HEK293 (cell line): Measurements from ENCODE around the gene MRPL20.

Experiments
- CTCF ChIA-PET: fragments of 350-600 bp; formaldehyde crosslinking; extraction: SDS; loops from one replicate; lab custom pipeline; 2021; ENCODE audit warnings: antibody characterized with exemption; lab: Yijun Ruan, JAX
- POLR2A ChIA-PET: fragments of 300-600 bp; formaldehyde crosslinking; extraction: SDS; loops from one replicate; lab custom pipeline; 2020; ENCODE audit warnings: antibody characterized with exemption, inconsistent platforms; lab: Yijun Ruan, JAX
- H3K27ac ChIP-seq: fragments of 200-500 bp; sonication (Bioruptor generic); 2 replicates; pipeline ENCODE4 v1.5.1; 2014; ENCODE audit warnings: low read depth, low read length, control low read depth, inconsistent platforms; ENCODE audit errors: extremely low read depth
- H3K36me3 ChIP-seq, 2 experiments: fragments of 200-500 bp in 1 of 2; sonication (Bioruptor generic) in 1 of 2; 1 replicate in 1 of 2; 2 replicates in 1 of 2; pipeline ENCODE4 v1.5.1; 2014 to 2017; ENCODE audit warnings: inconsistent platforms in 2 of 2, low read length in 2 of 2; ENCODE audit not compliant: control insufficient read depth in 2 of 2, insufficient read depth in 1 of 2
- H3K4me1 ChIP-seq: fragments of 200-500 bp; sonication (Bioruptor generic); 2 replicates; pipeline ENCODE4 v1.5.1; 2014; ENCODE audit warnings: mild to moderate bottlenecking, low read length, inconsistent platforms; ENCODE audit not compliant: control insufficient read depth, insufficient read depth
- H3K4me3 ChIP-seq: 2 replicates; pipeline ENCODE4 v1.5.1; 2011; ENCODE audit warnings: low read depth, mild to moderate bottlenecking, control low read depth, low read length, moderate library complexity
- H3K9me3 ChIP-seq: fragments of 200-500 bp; sonication (Bioruptor generic); 2 replicates; pipeline ENCODE4 v1.5.1; 2014; ENCODE audit warnings: low read depth, low read length, inconsistent platforms; ENCODE audit not compliant: control insufficient read depth, insufficient read depth
- EGR2 ChIP-seq: fragments of 450-650 bp; formaldehyde crosslinking; IDR thresholded peaks from 2 replicates; pipeline ENCODE4 v1.5.1; 2016; ENCODE audit warnings: low read depth, missing biosample characterization, missing genetic modification characterization
- KLF1 ChIP-seq: fragments of 450-650 bp; formaldehyde crosslinking; IDR thresholded peaks from 2 replicates; pipeline ENCODE4 v1.5.1; 2016; ENCODE audit warnings: missing biosample characterization, missing genetic modification characterization
- KLF10 ChIP-seq: fragments of 450-650 bp; IDR thresholded peaks from 2 replicates; pipeline ENCODE4 v1.5.1; 2018; ENCODE audit warnings: missing biosample characterization, mild to moderate bottlenecking, missing genetic modification characterization
- KLF8 ChIP-seq: fragments of 450-650 bp; formaldehyde crosslinking; IDR thresholded peaks from 2 replicates; pipeline ENCODE4 v1.5.1; 2016; ENCODE audit warnings: missing biosample characterization, missing genetic modification characterization
- REPIN1 ChIP-seq: fragments of 450-650 bp; formaldehyde crosslinking; IDR thresholded peaks from 2 replicates; pipeline ENCODE4 v1.5.1; 2017; ENCODE audit warnings: missing biosample characterization, missing genetic modification characterization, low read depth
- REST ChIP-seq: fragments of 450-650 bp; formaldehyde crosslinking; IDR thresholded peaks from 2 replicates; pipeline ENCODE4 v1.5.1; 2016; ENCODE audit warnings: missing biosample characterization, missing genetic modification characterization
- SETDB1 ChIP-seq: IDR thresholded peaks from one replicate; pipeline ENCODE4 v1.6.1; 2017; ENCODE audit warnings: mild to moderate bottlenecking, low read length, moderate library complexity, mixed read lengths; ENCODE audit not compliant: insufficient read length
- TRIM28 ChIP-seq: IDR thresholded peaks from 2 replicates; pipeline ENCODE4 v1.6.1; 2011; ENCODE audit warnings: low read length, control low read depth, borderline replicate concordance
- ZBTB17 ChIP-seq: fragments of 450-650 bp; formaldehyde crosslinking; IDR thresholded peaks from 2 replicates; pipeline ENCODE4 v1.5.1; 2016; ENCODE audit warnings: missing biosample characterization, missing genetic modification characterization
- ZBTB8A ChIP-seq: fragments of 450-650 bp; formaldehyde crosslinking; IDR thresholded peaks from 2 replicates; pipeline ENCODE4 v1.5.1; 2016; ENCODE audit warnings: missing biosample characterization, missing genetic modification characterization
- ZFP3 ChIP-seq: fragments of 450-650 bp; formaldehyde crosslinking; IDR thresholded peaks from 2 replicates; pipeline ENCODE4 v1.5.1; 2016; ENCODE audit warnings: low read depth, missing biosample characterization, missing genetic modification characterization
- ZNF121 ChIP-seq: fragments of 450-650 bp; formaldehyde crosslinking; IDR thresholded peaks from 2 replicates; pipeline ENCODE4 v1.5.1; 2016; ENCODE audit warnings: missing biosample characterization, missing genetic modification characterization
- ZNF140 ChIP-seq: fragments of 450-650 bp; formaldehyde crosslinking; IDR thresholded peaks from 2 replicates; pipeline ENCODE4 v1.5.1; 2016; ENCODE audit warnings: missing biosample characterization, missing genetic modification characterization
- ZNF146 ChIP-seq: fragments of 450-650 bp; formaldehyde crosslinking; IDR thresholded peaks from 2 replicates; pipeline ENCODE4 v1.5.1; 2016; ENCODE audit warnings: missing biosample characterization, missing genetic modification characterization
- ZNF175 ChIP-seq: fragments of 450-650 bp; formaldehyde crosslinking; IDR thresholded peaks from 2 replicates; pipeline ENCODE4 v1.5.1; 2016; ENCODE audit warnings: missing biosample characterization, missing genetic modification characterization
- ZNF2 ChIP-seq: fragments of 450-650 bp; formaldehyde crosslinking; IDR thresholded peaks from 2 replicates; pipeline ENCODE4 v1.5.1; 2016; ENCODE audit warnings: missing biosample characterization, missing genetic modification characterization
- ZNF248 ChIP-seq: fragments of 450-650 bp; formaldehyde crosslinking; IDR thresholded peaks from 2 replicates; pipeline ENCODE4 v1.5.1; 2017; ENCODE audit warnings: missing biosample characterization, missing genetic modification characterization
- ZNF324 ChIP-seq: fragments of 450-650 bp; formaldehyde crosslinking; IDR thresholded peaks from 2 replicates; pipeline ENCODE4 v1.5.1; 2016; ENCODE audit warnings: missing biosample characterization, missing genetic modification characterization
- ZNF335 ChIP-seq: fragments of 450-650 bp; formaldehyde crosslinking; conservative IDR thresholded peaks from 2 replicates; pipeline ENCODE4 v1.5.1; 2016; ENCODE audit warnings: missing biosample characterization, missing genetic modification characterization
- ZNF549 ChIP-seq: fragments of 450-650 bp; IDR thresholded peaks from 2 replicates; pipeline ENCODE4 v1.5.1; 2018; ENCODE audit warnings: missing biosample characterization, missing genetic modification characterization, mild to moderate bottlenecking, inconsistent platforms, moderate library complexity
- ZNF624 ChIP-seq: fragments of 450-650 bp; formaldehyde crosslinking; IDR thresholded peaks from 2 replicates; pipeline ENCODE4 v1.5.1; 2017; ENCODE audit warnings: missing biosample characterization, missing genetic modification characterization
- TF ChIP-seq, protein P1 (sequence below): fragments of 450-650 bp; formaldehyde crosslinking; IDR thresholded peaks from 2 replicates; pipeline ENCODE4 v1.5.1; 2016; ENCODE audit warnings: missing biosample characterization, missing genetic modification characterization
- TF ChIP-seq, protein P2 (sequence below): fragments of 450-650 bp; formaldehyde crosslinking; IDR thresholded peaks from 2 replicates; pipeline ENCODE4 v1.5.1; 2016; ENCODE audit warnings: missing biosample characterization, missing genetic modification characterization
- TF ChIP-seq, protein P3 (sequence below): fragments of 450-650 bp; formaldehyde crosslinking; IDR thresholded peaks from 2 replicates; pipeline ENCODE4 v1.5.1; 2017; ENCODE audit warnings: missing biosample characterization, missing genetic modification characterization

The MRPL20 gene

DNA sequence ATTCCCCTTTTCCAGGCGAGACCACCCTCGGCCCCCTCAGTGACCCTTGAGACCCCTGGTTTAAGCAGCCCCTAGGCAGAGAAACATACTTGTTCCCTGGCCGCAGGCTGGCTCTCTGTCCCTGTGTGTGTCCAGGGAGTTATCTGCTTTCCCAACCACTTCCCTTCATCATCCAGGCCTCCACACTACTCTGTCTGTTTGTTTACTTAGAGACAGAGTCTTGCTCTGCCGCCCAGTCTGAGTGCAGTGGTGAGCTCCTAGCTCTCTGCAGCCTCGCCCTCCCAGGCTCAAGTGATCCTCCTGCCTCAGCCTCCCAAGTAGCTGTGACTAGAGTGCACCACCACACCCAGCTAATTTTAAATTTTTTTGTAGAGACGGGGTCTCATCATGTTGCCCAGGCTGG lies 22.6 kb upstream of the MRPL20 start:
- no peaks in the 10 kb centered on the region for H3K9me3 ChIP-seq
- TF ChIP-seq SETDB1 (peak; percentile 48), KLF1 (tag by site-specific recombination) (peak; percentile 73), KLF10 (tag by site-specific recombination) (no peak), ZNF121 (peak; percentile 87), EGR2 (tag by site-specific recombination) (no peak), ZNF549 (tag by site-specific recombination) (no peak), ZNF335 (tag by site-specific recombination) (no peak), ZBTB8A (tag by site-specific recombination) (0 out of 2 replicates have a peak, but pooled peaks have one; percentile 19), ZNF140 (tag by site-specific recombination) (no peak), ZNF624 (tag by site-specific recombination) (no peak), ZNF2 (tag by site-specific recombination) (peak; percentile 93), ZNF324 (tag by site-specific recombination) (no peak), ZBTB17 (tag by site-specific recombination) (peak; percentile 67), TRIM28 (peak; percentile 69; the same call in 1 of the 2 replicates), ZNF175 (no peak), REST (tag by site-specific recombination) (no peak), ZFP3 (tag by site-specific recombination) (peak; percentile 77), KLF8 (peak; percentile 46), ZNF248 (tag by site-specific recombination) (no peak), ZNF146 (tag by site-specific recombination) (no peak), REPIN1 (tag by site-specific recombination) (0 out of 2 replicates have a peak, but pooled peaks have one; percentile 34)
- TF ChIP-seq, protein P1, sequence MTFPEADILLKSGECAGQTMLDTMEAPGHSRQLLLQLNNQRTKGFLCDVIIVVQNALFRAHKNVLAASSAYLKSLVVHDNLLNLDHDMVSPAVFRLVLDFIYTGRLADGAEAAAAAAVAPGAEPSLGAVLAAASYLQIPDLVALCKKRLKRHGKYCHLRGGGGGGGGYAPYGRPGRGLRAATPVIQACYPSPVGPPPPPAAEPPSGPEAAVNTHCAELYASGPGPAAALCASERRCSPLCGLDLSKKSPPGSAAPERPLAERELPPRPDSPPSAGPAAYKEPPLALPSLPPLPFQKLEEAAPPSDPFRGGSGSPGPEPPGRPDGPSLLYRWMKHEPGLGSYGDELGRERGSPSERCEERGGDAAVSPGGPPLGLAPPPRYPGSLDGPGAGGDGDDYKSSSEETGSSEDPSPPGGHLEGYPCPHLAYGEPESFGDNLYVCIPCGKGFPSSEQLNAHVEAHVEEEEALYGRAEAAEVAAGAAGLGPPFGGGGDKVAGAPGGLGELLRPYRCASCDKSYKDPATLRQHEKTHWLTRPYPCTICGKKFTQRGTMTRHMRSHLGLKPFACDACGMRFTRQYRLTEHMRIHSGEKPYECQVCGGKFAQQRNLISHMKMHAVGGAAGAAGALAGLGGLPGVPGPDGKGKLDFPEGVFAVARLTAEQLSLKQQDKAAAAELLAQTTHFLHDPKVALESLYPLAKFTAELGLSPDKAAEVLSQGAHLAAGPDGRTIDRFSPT: no peak
- TF ChIP-seq, protein P2, sequence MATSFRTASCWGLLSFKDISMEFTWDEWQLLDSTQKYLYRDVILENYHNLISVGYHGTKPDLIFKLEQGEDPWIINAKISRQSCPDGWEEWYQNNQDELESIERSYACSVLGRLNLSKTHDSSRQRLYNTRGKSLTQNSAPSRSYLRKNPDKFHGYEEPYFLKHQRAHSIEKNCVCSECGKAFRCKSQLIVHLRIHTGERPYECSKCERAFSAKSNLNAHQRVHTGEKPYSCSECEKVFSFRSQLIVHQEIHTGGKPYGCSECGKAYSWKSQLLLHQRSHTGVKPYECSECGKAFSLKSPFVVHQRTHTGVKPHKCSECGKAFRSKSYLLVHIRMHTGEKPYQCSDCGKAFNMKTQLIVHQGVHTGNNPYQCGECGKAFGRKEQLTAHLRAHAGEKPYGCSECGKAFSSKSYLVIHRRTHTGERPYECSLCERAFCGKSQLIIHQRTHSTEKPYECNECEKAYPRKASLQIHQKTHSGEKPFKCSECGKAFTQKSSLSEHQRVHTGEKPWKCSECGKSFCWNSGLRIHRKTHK (tag by site-specific recombination): no peak
- TF ChIP-seq, protein P3, sequence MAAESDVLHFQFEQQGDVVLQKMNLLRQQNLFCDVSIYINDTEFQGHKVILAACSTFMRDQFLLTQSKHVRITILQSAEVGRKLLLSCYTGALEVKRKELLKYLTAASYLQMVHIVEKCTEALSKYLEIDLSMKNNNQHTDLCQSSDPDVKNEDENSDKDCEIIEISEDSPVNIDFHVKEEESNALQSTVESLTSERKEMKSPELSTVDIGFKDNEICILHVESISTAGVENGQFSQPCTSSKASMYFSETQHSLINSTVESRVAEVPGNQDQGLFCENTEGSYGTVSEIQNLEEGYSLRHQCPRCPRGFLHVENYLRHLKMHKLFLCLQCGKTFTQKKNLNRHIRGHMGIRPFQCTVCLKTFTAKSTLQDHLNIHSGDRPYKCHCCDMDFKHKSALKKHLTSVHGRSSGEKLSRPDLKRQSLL (tag by site-specific recombination): peak; percentile 66; the same call in 1 of the 2 replicates
- TF ChIP-seq, all 188 proteins: peak for 11
- CTCF ChIA-PET: interaction anchor here (0.7 to 1.8 kb wide), 2 partner anchors 11 to 31 kb away, joined by 5 read pairs; partner anchors contain the start of gene CCNL2
- Histone ChIP-seq H3K4me3 (no peak overlapping the region), H3K36me3 (no peaks in the 10 kb centered on the region), H3K4me1 (no peaks in the 10 kb centered on the region), H3K27ac (no peak overlapping the region)
- POLR2A ChIA-PET: no interaction called here
